Activated CD4-positive, alpha-beta T cell treated with anti-CD3 and anti-CD28 coated beads for 48 hours (primary cell): ENCODE data around the gene NAIF1.
"Not testable (repeated sequence)": the region's sequence is repeated elsewhere in the genome, so short reads cannot be mapped to it uniquely, and the experiment has no call there.

Experiments
- DNase-seq: peaks from one replicate; pipeline ENCODE4 v3.0.0-alpha.2; 2020

Gene NAIF1

GRCh38 chr9:128066713-128067644 lies at the start of gene NAIF1:
NAIF1 (minus strand) TSS chr9:128067320; CDS start chr9:128067101, 219 bp downstream.
- DNase-seq, result peak; percentile 97

- DNase-seq, result no peak
Observed at GRCh38 chr9:128116104-128117083, 49.3 kb upstream of the NAIF1 start.

- peak; percentile 24 for DNase-seq
Observed at GRCh38 chr9:128115187-128116103, 48.3 kb upstream of the NAIF1 start.

- DNase-seq, result no peak
Observed at GRCh38 chr9:128114326-128115186, 47.4 kb upstream of the NAIF1 start.

GRCh38 chr9:128113526-128114325 lies 46.6 kb upstream of the NAIF1 start:
- DNase-seq, result no peak

- not testable (repeated sequence) for DNase-seq
Observed at GRCh38 chr9:128111726-128112125, 44.6 kb upstream of the NAIF1 start.

- DNase-seq, result no peak
Observed at GRCh38 chr9:128109050-128109709, 42.1 kb upstream of the NAIF1 start.

- DNase-seq, result no peak
Observed at GRCh38 chr9:128108269-128109049, 41.3 kb upstream of the NAIF1 start.

GRCh38 chr9:128107468-128108268 lies 40.5 kb upstream of the NAIF1 start:
- DNase-seq, result no peak

GRCh38 chr9:128106940-128107467 lies 39.9 kb upstream of the NAIF1 start:
- no peak for DNase-seq

GRCh38 chr9:128106181-128106939 lies 39.2 kb upstream of the NAIF1 start:
- DNase-seq, result no peak

GRCh38 chr9:128105538-128106175 lies 38.5 kb upstream of the NAIF1 start:
- no peak for DNase-seq

- no peak for DNase-seq
Observed at GRCh38 chr9:128104171-128104618, 37.1 kb upstream of the NAIF1 start.

GRCh38 chr9:128103589-128103962 lies 36.5 kb upstream of the NAIF1 start:
- DNase-seq, result peak; percentile 54

- no peak for DNase-seq
Observed at GRCh38 chr9:128102861-128103588, 35.9 kb upstream of the NAIF1 start.

GRCh38 chr9:128102196-128102595 lies 35.1 kb upstream of the NAIF1 start:
- DNase-seq, result no peak
